GM18951 (cell line): ENCODE results near the gene IL1F10.

Source experiments
- POLR2A ChIP-seq: IDR thresholded peaks from 4 replicates; pipeline ENCODE4 v1.6.1; 2011; ENCODE audit warnings: mild to moderate bottlenecking; ENCODE audit not compliant: insufficient read length, insufficient read depth; ENCODE audit errors: extremely low read depth
- in situ Hi-C: fragments of 300-500 bp; cut with MboI; formaldehyde crosslinking; loops from one replicate; pipeline ENCODE4 v1.12.0; 2022; ENCODE audit warnings: low sequenced_read_pairs, mixed read lengths, inconsistent platforms; ENCODE audit not compliant: unreplicated experiment

Gene IL1F10

GRCh38 chr2:113098041-113098440 is 30.3 kb downstream of the IL1F10 start:
- TF ChIP-seq POLR2A, result no peak
- in situ Hi-C loops, result no loop called here

GRCh38 chr2:113098532-113098931 is 30.8 kb downstream of the IL1F10 start:
- in situ Hi-C loops, result no loop called here
- TF ChIP-seq POLR2A, result no peak

DNA sequence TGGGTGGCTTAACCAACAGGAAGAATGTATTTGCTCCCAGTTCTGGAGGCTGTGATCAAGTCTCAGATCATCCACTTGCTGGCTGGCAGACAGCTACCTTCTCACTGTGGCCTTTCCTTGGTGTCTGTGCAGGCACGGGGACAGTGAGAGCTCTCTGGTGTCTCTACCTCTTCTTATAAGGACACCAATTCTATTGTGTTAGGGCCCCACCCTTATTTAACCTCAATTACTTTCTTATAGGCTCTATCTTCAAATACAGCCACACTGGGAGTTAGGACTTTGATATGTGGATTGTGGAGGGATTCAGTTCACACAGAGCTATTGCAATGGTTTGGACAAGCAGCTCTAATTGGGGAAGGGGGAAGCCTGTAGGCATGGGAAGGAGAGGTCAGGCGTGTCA is 34.4 kb downstream of the IL1F10 start:
- no peak for TF ChIP-seq POLR2A
- in situ Hi-C loops, result no loop called here

GRCh38 chr2:113103277-113103676 is 35.5 kb downstream of the IL1F10 start:
- in situ Hi-C loops, result no loop called here
- TF ChIP-seq POLR2A, result no peak

- no peak for TF ChIP-seq POLR2A
- in situ Hi-C loops, result no loop called here
Observed at GRCh38 chr2:113104054-113104611, 36.4 kb downstream of the IL1F10 start.

DNA sequence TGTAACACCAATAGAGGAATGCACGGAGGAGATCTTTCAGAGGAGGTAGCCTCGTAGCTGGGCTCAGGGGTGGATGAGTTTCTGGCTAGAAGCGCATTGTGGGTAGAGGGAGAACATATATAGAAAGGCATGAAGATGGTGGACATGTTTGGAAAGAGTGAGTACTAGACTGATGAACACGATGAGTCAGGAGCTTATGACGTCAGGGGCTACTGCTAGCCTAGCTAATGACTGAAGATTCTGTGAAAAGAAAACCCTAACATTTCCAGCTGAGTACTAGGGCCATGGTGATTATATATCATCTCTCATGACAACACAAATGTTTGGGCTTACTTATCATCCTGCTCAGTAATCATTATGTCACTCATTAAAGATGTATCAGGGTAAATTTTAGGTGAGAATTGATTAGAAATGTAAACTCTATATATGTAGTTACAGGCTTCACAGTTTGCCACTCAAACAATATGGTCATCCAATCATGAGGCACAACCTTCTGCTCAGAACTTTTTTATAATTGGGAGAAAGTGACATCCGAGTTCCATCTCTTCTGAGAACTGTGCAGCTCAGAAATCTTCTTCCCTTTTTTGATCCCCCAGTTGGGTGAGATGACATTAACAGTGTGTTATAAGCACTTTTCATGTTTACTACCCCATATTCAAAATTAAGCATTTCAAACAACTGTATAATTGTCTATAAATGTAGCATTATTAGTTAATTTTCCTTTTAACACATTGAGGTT is 37.4 kb downstream of the IL1F10 start:
- in situ Hi-C loops, result no loop called here
- TF ChIP-seq POLR2A, result no peak

- in situ Hi-C loops, result no loop called here
- TF ChIP-seq POLR2A, result no peak
Observed at GRCh38 chr2:113111121-113111520, 43.4 kb downstream of the IL1F10 start.

- in situ Hi-C loops, result no loop called here
- TF ChIP-seq POLR2A, result no peak
Observed at GRCh38 chr2:113111823-113112287, 44.1 kb downstream of the IL1F10 start.

DNA sequence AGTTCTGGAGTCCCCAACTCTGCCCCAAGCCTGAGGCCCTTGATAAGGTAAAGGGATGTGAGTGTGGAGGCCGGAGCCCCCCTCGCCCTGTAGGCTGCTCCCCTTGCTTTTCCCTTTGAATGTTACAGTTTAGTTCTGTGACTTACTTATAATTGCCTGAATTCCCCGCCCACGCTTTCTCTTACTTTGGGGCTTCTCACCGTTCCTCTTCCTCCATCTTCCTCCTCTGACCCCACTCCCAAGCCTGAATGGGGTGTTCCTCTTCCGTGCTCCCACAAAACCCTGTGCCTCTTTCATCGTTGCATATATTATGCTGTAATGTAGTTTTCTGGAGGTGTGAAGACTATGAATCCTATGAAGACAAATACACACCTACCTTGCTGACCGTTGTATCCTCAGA is 44.7 kb downstream of the IL1F10 start:
- no peak for TF ChIP-seq POLR2A
- in situ Hi-C loops, result no loop called here

- in situ Hi-C loops, result no loop called here
- TF ChIP-seq POLR2A, result no peak
Observed at GRCh38 chr2:113112871-113113270, 45.1 kb downstream of the IL1F10 start.

DNA sequence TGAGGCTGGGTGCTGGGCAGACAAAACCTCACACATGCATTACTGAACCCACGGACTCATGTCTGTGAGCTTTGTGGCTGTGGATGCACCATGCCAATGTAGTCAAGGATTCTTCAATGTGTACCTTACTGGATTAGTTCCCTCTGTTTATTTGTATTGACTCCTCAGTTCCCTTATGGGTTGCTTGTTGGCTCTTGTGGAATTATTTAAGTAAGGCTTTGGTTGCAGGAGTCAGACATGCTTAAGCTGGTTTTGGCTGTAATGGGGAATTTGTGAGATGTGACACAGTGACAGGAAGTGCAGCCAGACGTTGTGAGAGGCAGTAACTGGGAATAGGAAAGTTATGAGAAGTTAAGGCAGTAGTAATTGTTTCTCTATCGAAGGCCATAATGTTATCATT is 46.0 kb downstream of the IL1F10 start:
- no peak for TF ChIP-seq POLR2A
- in situ Hi-C loops, result no loop called here

DNA sequence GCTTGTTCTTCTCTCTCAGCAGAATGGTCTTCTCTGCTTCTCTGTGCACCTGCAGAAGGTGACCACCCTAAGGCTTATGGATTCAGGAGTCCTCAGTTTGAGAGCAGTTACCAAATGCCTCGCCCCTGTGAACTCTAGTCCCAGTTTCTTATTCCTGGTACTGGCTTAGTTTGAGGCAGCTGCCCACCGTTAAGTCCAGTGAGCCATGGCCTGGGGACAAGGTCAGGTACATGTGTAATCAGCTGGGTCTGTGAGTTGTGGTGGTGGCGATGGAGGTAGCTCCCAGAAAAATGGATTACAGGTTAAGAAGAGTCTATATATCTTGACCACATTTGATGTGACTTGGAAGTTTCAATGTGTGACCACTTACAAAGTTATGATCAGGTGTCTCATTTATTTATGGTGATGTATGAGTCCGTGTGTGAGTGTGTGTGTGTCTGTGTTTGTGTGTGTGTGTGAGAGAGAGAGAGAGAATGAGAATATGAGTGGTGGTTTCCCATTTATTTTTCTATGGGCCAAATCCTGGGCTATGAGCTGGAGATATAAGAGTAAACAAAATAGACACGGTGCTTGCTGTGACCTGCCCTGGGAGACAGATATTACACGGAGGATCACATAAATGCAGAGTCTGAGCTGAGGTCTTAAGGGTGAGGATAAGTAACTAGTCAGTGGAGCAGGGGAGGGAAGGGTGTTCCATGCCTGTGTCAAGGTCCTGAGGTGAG is 46.6 kb downstream of the IL1F10 start:
- in situ Hi-C loops, result no loop called here

GRCh38 chr2:113114996-113115395 is 47.2 kb downstream of the IL1F10 start:
- in situ Hi-C loops, result no loop called here

More for the DNA sequence above, 46.6 kb downstream of the IL1F10 start:
- TF ChIP-seq POLR2A, result no peak

More at GRCh38 chr2:113114996-113115395, 47.2 kb downstream of the IL1F10 start:
- TF ChIP-seq POLR2A, result no peak
